Progenitor cell of endocrine pancreas (in vitro differentiated cells): ENCODE data around the gene TMEM236. TPM values are rescaled to one million over a fixed set of nuclear protein-coding genes. Genes with fewer than 3 reads are reported as not detected.

ENCODE experiments used
- DNase-seq: peaks from one replicate; pipeline ENCODE4 v3.0.0; 2021; ENCODE audit warnings: low spot score; ENCODE audit not compliant: unreplicated experiment
- H3K27ac Mint-ChIP-seq: 2 replicates; pipeline ENCODE4 v1.8.0; 2021; ENCODE audit warnings: mild to moderate bottlenecking, moderate library complexity, mixed read lengths
- H3K27me3 Mint-ChIP-seq: 2 replicates; pipeline ENCODE4 v1.8.0; 2021; ENCODE audit warnings: mixed read lengths
- H3K36me3 Mint-ChIP-seq: 2 replicates; pipeline ENCODE4 v1.8.0; 2022; ENCODE audit warnings: mixed read lengths; ENCODE audit not compliant: insufficient read depth
- H3K4me1 Mint-ChIP-seq: 2 replicates; pipeline ENCODE4 v1.8.0; 2021; ENCODE audit warnings: low read depth, mixed read lengths
- H3K4me3 Mint-ChIP-seq: 2 replicates; pipeline ENCODE4 v1.8.0; 2021; ENCODE audit warnings: low read depth, mild to moderate bottlenecking, moderate library complexity, mixed read lengths
- H3K9me3 Mint-ChIP-seq: 2 replicates; pipeline ENCODE4 v1.8.0; 2021; ENCODE audit warnings: low read depth, mixed read lengths
- CTCF ChIP-seq: fragments of 200-600 bp; sonication (generic); IDR thresholded peaks from one replicate; pipeline ENCODE4 v1.5.0; 2021; ENCODE audit warnings: antibody characterized with exemption, mild to moderate bottlenecking; ENCODE audit not compliant: unreplicated experiment
- total RNA-seq: library from RNA; stranded (reverse); gene quantifications from 2 replicates; pipeline ENCODE4 v1.2.1, GENCODE V29; 2021

The TMEM236 gene
- total RNA-seq, 1 donor from 2014 or later = 0.07 TPM

- Mint-ChIP-seq H3K27ac (no peak overlapping the region), H3K9me3 (no peaks in the 10 kb centered on the region), H3K36me3 (no peaks in the 10 kb centered on the region), H3K4me3 (no peak overlapping the region), H3K27me3 (peaks cover 56% of the 10 kb centered on the region), H3K4me1 (no peaks in the 10 kb centered on the region)
- no peak for DNase-seq
- no peak for TF ChIP-seq CTCF
Measured at GRCh38 chr10:17780727-17781126, 28.7 kb downstream of the TMEM236 start.

- DNase-seq = no peak
- Mint-ChIP-seq H3K9me3 (no peaks in the 10 kb centered on the region), H3K4me1 (no peaks in the 10 kb centered on the region), H3K4me3 (no peak overlapping the region), H3K27me3 (peaks cover 66% of the 10 kb centered on the region), H3K27ac (no peak overlapping the region), H3K36me3 (no peaks in the 10 kb centered on the region)
- TF ChIP-seq CTCF = no peak
Measured at GRCh38 chr10:17781856-17782255, 29.9 kb downstream of the TMEM236 start.

- peaks cover 73% of the 10 kb centered on the region for H3K27me3 Mint-ChIP-seq
- H3K27ac Mint-ChIP-seq = no peak overlapping the region
- H3K9me3 Mint-ChIP-seq = no peaks in the 10 kb centered on the region
- H3K36me3 Mint-ChIP-seq = no peaks in the 10 kb centered on the region
- no peak overlapping the region for H3K4me3 Mint-ChIP-seq
- no peak for DNase-seq
- no peaks in the 10 kb centered on the region for H3K4me1 Mint-ChIP-seq
- no peak for TF ChIP-seq CTCF
Measured at GRCh38 chr10:17782921-17783665, 31.1 kb downstream of the TMEM236 start.

- peaks cover 73% of the 10 kb centered on the region for H3K27me3 Mint-ChIP-seq
- no peak for DNase-seq
- no peak for TF ChIP-seq CTCF
- H3K9me3 Mint-ChIP-seq = no peaks in the 10 kb centered on the region
- H3K27ac Mint-ChIP-seq = no peak overlapping the region
- H3K4me1 Mint-ChIP-seq = no peaks in the 10 kb centered on the region
- H3K36me3 Mint-ChIP-seq = no peaks in the 10 kb centered on the region
- H3K4me3 Mint-ChIP-seq = no peak overlapping the region
Measured at GRCh38 chr10:17783751-17784150, 31.8 kb downstream of the TMEM236 start.

GRCh38 chr10:17784688-17785087 is 32.7 kb downstream of the TMEM236 start:
- Mint-ChIP-seq H3K4me1 (no peaks in the 10 kb centered on the region), H3K27ac (no peak overlapping the region), H3K4me3 (no peak overlapping the region), H3K27me3 (peaks cover 75% of the 10 kb centered on the region), H3K36me3 (no peaks in the 10 kb centered on the region), H3K9me3 (no peaks in the 10 kb centered on the region)
- TF ChIP-seq CTCF = no peak
- no peak for DNase-seq
